Left colon (tissue), 2 donors: ENCODE data around the gene RAB3C. TPM values are rescaled to one million over a fixed set of nuclear protein-coding genes. Genes with fewer than 3 reads are reported as not detected.

Source experiments
- ATAC-seq: fragments of 200-7000 bp; cut with Tn5 transposase; one replicate; pipeline ENCODE4 v1.9.1; 2020; ENCODE audit warnings: mild to moderate bottlenecking, moderate library complexity
- DNase-seq, 2 donors: peaks; one replicate each; pipeline ENCODE4 v3.0.0-alpha.2; 2020
- intact Hi-C, 2 donors: fragments of 100-400 bp; cut with DNase I in 1 of 2; cut with micrococcal nuclease in 1 of 2; formaldehyde crosslinking; loops; one replicate each; pipeline versions ENCODE4 v1.11.2 to v1.14.0; 2022; cut with DNase I, micrococcal nuclease
- total RNA-seq, 2 donors: library from RNA; stranded (reverse); fragmentation: NEBNext Ultra II Directional; extraction: Animal tissue kit (Norgen Biotek cat#: 25700); gene quantifications; one replicate each; pipeline ENCODE4 v1.2.1, GENCODE V29; 2021
- donor health status: DM: no; HTN: no; CAD: no.
- donor health status: DM: yes; HTN: yes; CAD: no.

RAB3C gene
- total RNA-seq, 2 donors from 2014 or later = 1.2 to 2.2 TPM

DNA sequence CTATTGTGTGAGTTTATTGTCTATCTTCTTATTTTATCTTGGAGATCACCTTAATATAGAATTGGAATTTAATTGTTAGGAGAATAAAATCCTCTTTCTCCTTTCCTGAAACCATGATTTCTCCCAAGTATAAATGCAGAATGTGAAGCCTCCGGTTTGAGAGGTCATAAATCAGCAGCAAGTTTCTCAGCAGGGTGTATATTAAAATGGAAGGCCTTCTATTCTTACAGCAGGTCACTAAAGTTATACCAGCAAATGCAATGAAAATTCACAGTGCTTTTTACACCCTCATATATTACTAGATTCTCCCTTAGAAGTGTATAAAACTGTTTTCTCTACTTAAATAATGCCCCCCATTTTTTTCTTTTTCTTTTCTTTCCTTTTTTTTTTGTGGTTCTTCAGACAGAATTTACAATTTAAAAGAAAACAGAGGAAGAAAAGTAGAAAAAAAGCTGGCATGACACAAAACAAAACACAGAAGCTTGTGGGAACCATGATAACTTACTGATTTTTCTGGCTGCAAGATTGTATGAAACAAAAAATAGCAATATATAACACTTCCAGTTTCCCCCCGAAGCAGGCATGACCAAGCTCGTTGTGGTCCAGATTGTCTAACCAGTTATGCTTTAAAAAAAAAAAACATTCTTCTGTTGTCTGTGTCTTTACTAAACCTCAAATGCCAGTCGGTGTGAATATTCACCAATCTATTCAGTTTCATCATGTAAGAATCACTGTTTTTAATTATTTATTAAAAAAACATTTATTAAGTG lies 211.2 kb downstream of the RAB3C start:
- DNase-seq (no peak), ATAC-seq (no peak)
- intact Hi-C loops = no loop called here

- no peak for ATAC-seq
- no peak for DNase-seq
- intact Hi-C loops = no loop called here
Observed at GRCh38 chr5:58794875-58795274, 212.0 kb downstream of the RAB3C start.

GRCh38 chr5:58795327-58795726 lies 212.5 kb downstream of the RAB3C start:
- intact Hi-C loops = no loop called here
- ATAC-seq = no peak

GRCh38 chr5:58797021-58797420 lies 214.1 kb downstream of the RAB3C start:
- ATAC-seq (no peak), DNase-seq (no peak)
- intact Hi-C loops = no loop called here

More at GRCh38 chr5:58795327-58795726, 212.5 kb downstream of the RAB3C start:
- DNase-seq = no peak

GRCh38 chr5:58800356-58800755 lies 217.5 kb downstream of the RAB3C start:
- DNase-seq = no peak
- no peak for ATAC-seq
- intact Hi-C loops = no loop called here

DNA sequence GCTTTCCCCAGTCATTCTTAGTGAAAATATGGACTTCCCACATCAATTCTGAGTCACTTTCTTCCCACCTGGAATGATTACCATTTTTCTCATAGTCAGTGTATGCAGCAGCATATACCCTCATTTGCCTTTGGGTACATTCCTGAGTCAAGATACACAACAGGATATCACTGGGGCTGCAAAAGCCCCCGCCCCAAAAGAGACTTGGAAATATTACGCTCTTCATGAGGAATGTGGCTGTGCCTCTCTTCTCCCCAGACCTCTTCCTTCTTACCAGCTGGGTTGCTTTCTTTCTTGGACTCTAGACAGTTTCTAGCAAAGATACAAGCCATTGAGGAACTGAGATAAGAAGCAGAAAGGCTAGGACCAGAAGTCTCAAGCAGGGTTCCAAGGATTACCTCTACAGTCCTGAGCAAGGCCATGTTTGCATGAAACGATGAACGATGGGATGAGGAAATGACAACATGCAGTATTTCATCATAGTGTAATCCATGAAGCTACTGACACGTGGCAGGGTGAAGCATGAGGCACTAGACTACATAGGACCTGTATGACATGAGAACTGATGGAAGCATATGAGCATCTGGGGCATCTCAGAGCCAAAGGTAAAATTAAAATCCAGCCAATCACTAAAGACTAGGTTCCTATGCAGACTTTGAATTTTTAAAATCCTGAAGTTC lies 218.1 kb downstream of the RAB3C start:
- no peak for ATAC-seq
- no peak for DNase-seq
- intact Hi-C loops = no loop called here

DNA sequence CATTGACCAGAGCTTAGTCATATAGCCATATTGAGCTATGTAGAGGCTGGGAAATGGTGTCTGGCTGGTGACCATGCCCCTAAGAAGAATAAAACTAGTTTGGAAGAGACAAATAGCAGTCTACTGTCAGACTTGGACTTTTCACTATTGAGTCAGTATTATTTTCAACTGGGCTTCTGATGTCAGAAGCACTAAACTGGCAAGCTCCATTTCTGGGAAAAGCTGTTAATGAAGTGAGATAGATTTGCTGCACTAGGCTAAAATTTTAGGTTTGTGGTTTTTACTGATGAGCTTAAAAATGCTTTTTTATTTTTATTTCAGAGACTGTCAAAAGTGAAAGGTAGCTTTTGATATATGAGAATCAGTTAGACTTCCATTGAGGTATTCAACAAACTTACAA lies 220.2 kb downstream of the RAB3C start:
- ATAC-seq = no peak
- intact Hi-C loops = no loop called here
- DNase-seq = no peak

DNA sequence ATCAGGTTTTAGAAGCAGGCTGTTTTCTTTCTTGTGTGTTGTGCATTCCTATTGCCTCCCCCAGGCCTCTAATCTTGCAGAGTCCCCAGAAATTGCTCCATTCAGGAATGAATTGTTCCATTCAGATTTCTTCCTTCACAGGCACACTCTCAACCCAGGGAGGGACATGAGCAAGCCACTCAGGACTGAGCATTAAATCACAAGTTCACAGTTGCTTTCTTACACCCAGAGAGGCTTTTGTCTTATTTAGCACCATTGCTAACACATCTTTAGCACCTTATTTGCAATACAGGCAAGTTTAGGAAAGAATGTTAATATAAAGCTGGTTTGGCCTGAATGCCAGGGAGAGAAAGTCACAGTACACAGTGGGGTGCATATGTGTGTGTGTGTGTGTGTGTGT lies 221.4 kb downstream of the RAB3C start:
- ATAC-seq = no peak
- DNase-seq = no peak
- intact Hi-C loops = no loop called here

GRCh38 chr5:58810086-58810485 lies 227.2 kb downstream of the RAB3C start:
- DNase-seq (no peak), ATAC-seq (peak; percentile 38)
- intact Hi-C loops = no loop called here

DNA sequence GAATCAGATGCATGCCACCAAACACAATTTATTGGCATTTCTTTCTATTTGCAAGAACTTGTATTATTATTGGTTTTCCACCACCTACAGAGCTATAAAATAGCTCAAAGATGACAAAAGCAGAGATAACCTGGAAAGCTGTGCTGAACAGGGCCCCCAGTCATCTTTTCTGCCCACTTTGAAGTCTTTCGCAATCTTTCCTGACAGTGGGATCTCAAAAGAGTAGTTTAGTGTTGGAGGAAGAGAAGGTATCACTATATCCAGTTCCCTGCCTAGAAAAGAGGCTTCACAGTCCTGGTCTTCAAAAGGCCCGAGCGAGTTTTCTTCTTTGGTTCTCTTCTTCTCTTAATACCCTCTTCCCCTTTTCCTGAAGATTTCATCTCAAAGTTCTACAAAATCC lies 231.0 kb downstream of the RAB3C start:
- intact Hi-C loops = no loop called here
- DNase-seq = no peak
- no peak for ATAC-seq

- intact Hi-C loops = no loop called here
- DNase-seq = no peak
- ATAC-seq = no peak
Observed at GRCh38 chr5:58816181-58816731, 233.4 kb downstream of the RAB3C start.

- intact Hi-C loops = no loop called here
- ATAC-seq (no peak), DNase-seq (no peak)
Observed at GRCh38 chr5:58818465-58818864, 235.6 kb downstream of the RAB3C start.

GRCh38 chr5:58825441-58825840 lies 242.6 kb downstream of the RAB3C start:
- intact Hi-C loops = no loop called here
- ATAC-seq (no peak), DNase-seq (no peak)

DNA sequence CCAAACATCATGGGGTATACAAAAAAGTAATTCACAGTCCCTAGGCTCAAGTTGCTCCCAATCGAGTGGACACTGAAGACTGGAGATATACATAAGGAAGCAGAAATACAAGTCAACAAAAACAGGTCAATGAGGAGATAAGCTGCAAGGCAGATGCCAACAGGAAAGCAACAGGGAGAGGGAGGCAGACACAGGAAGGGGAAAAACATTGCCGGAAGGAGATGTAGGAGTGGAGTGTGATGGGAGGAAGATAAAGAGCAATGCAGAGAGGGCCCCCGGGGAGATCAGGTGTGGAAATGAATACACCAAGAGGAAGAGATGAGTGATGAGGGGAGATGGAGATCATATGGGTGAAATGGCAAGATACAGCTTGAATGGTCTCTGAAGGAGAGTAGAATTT lies 243.0 kb downstream of the RAB3C start:
- no peak for ATAC-seq
- no peak for DNase-seq
- intact Hi-C loops = no loop called here

DNA sequence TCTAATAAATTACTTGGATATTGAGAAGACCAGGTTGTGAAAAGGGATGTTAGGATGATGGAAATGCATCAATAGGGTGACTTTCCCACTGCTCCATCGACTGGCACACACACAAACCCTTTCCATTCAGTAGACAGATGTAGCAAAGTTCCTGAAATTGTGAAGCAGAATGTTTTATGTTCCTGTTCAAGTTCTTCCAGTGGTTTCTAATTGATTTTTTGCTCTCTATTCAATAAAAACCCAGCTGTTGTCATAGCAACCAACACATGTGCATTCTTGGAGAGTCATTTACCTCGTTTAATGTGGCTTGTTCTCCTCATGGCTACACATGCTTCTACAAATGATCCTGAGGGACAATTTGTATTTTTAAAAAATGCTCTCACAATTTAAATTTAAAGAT lies 244.6 kb downstream of the RAB3C start:
- DNase-seq (no peak), ATAC-seq (no peak)
- intact Hi-C loops = no loop called here

- DNase-seq (no peak), ATAC-seq (no peak)
- intact Hi-C loops = no loop called here
Observed at GRCh38 chr5:58828258-58828657, 245.4 kb downstream of the RAB3C start.

- intact Hi-C loops = no loop called here
- DNase-seq (no peak), ATAC-seq (no peak)
Observed at GRCh38 chr5:58834242-58835225, 251.7 kb downstream of the RAB3C start.

GRCh38 chr5:58836351-58836750 lies 253.5 kb downstream of the RAB3C start:
- ATAC-seq (no peak), DNase-seq (no peak)
- intact Hi-C loops = no loop called here

DNA sequence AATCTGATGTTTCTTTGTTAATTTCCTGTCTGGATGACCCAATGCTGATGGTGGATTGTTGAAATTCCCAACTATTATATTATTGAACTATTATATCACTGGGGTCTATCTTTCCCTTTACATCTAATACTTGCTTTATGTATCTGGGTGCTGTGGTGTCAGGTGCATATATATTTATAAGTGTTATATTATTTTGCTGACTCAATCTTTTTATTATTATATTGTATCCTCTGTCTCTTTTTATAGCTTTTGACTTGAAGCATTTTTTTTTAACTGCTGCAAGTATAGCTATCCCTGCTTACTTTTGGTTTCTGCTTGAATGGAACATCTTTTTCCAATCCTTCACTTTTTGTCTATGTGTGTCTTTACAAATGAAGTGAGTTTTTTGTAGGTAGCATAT lies 255.9 kb downstream of the RAB3C start:
- ATAC-seq (no peak), DNase-seq (no peak)
- intact Hi-C loops = no loop called here
